Measurements from ENCODE around the gene CALM3. TPM values are rescaled to one million over a fixed set of nuclear protein-coding genes. Genes with fewer than 3 reads are reported as not detected.

CALM3 gene
- polyA plus RNA-seq, 1 donor from 2014 or later, result 630 TPM

- Histone ChIP-seq H3F3A (ENCODE audit: insufficient read depth, low read length, poor library complexity, severe bottlenecking) (no peaks in the 10 kb centered on the region), H3K9ac (ENCODE audit: low read length) (no peak overlapping the region), H3K9me3 (ENCODE audit: low read length) (no peaks in the 10 kb centered on the region), H3K79me2 (replicated peaks; ENCODE audit: insufficient read depth, low read length) (no peaks in the 10 kb centered on the region), H3K27ac (ENCODE audit: low read length) (no peak overlapping the region), H3K27me3 (ENCODE audit: insufficient read depth, low read depth, low read length) (no peaks in the 10 kb centered on the region), H4K20me1 (ENCODE audit: insufficient read depth) (no peaks in the 10 kb centered on the region), H3K36me3 (ENCODE audit: insufficient read depth, low read length) (no peaks in the 10 kb centered on the region), H3K4me3 (ENCODE audit: low read length) (no peak overlapping the region), H2AFZ (ENCODE audit: low read depth, low read length) (no peak overlapping the region), H3K9me2 (ENCODE audit: insufficient read depth, low read length) (no peaks in the 10 kb centered on the region), H3K4me2 (ENCODE audit: low read length) (no peak overlapping the region)
- no peak for TF ChIP-seq MXI1 (conservative IDR thresholded peaks at IDR 0.05; ENCODE audit: poor library complexity, severe bottlenecking)
- no peak for TF ChIP-seq RAD21 (conservative IDR thresholded peaks at IDR 0.05)
- TF ChIP-seq EZH2 (IDR thresholded peaks at IDR 0.05; ENCODE audit: borderline replicate concordance, insufficient read depth, low read length, poor library complexity, severe bottlenecking), result no peak
- no peak for TF ChIP-seq EP300 (conservative IDR thresholded peaks at IDR 0.05; ENCODE audit: poor library complexity, severe bottlenecking)
- no peak for TF ChIP-seq REST (IDR thresholded peaks at IDR 0.05; ENCODE audit: borderline replicate concordance)
- no peak for TF ChIP-seq TAF1 (IDR thresholded peaks at IDR 0.05; ENCODE audit: low read depth)
- TF ChIP-seq CTCF (IDR thresholded peaks at IDR 0.05; ENCODE audit: poor library complexity, severe bottlenecking), result no peak
- no peak for TF ChIP-seq SMC3 (conservative IDR thresholded peaks at IDR 0.05; ENCODE audit: poor library complexity)
- no peak for TF ChIP-seq POLR2AphosphoS5 (IDR thresholded peaks at IDR 0.05)
These were observed 14.8 kb downstream of the CALM3 start for GRCh38 chr19:46615966-46616365.

GRCh38 chr19:46616631-46617322, 15.6 kb downstream of the CALM3 start:
- Histone ChIP-seq H3K9me3 (ENCODE audit: low read length) (no peaks in the 10 kb centered on the region), H3K79me2 (replicated peaks; ENCODE audit: insufficient read depth, low read length) (no peaks in the 10 kb centered on the region), H3K9me2 (ENCODE audit: insufficient read depth, low read length) (no peaks in the 10 kb centered on the region), H2AFZ (ENCODE audit: low read depth, low read length) (no peak overlapping the region), H3K36me3 (ENCODE audit: insufficient read depth, low read length) (no peaks in the 10 kb centered on the region), H3K9ac (ENCODE audit: low read length) (no peak overlapping the region), H4K20me1 (ENCODE audit: insufficient read depth) (no peaks in the 10 kb centered on the region), H3K4me2 (ENCODE audit: low read length) (no peak overlapping the region), H3K4me3 (ENCODE audit: low read length) (no peak overlapping the region), H3F3A (ENCODE audit: insufficient read depth, low read length, poor library complexity, severe bottlenecking) (no peaks in the 10 kb centered on the region), H3K27ac (ENCODE audit: low read length) (no peak overlapping the region), H3K27me3 (ENCODE audit: insufficient read depth, low read depth, low read length) (no peaks in the 10 kb centered on the region)
- TF ChIP-seq MXI1 (conservative IDR thresholded peaks at IDR 0.05; ENCODE audit: poor library complexity, severe bottlenecking), result no peak
- TF ChIP-seq SMC3 (conservative IDR thresholded peaks at IDR 0.05; ENCODE audit: poor library complexity), result peak; percentile 70
- TF ChIP-seq TAF1 (IDR thresholded peaks at IDR 0.05; ENCODE audit: low read depth), result no peak
- TF ChIP-seq CTCF (IDR thresholded peaks at IDR 0.05; ENCODE audit: poor library complexity, severe bottlenecking), result peak; percentile 63
- TF ChIP-seq EZH2 (IDR thresholded peaks at IDR 0.05; ENCODE audit: borderline replicate concordance, insufficient read depth, low read length, poor library complexity, severe bottlenecking), result no peak
- no peak for TF ChIP-seq POLR2AphosphoS5 (IDR thresholded peaks at IDR 0.05)
- TF ChIP-seq RAD21 (conservative IDR thresholded peaks at IDR 0.05), result peak; percentile 62
- TF ChIP-seq REST (IDR thresholded peaks at IDR 0.05; ENCODE audit: borderline replicate concordance), result no peak
- TF ChIP-seq EP300 (conservative IDR thresholded peaks at IDR 0.05; ENCODE audit: poor library complexity, severe bottlenecking), result no peak
